ENCODE data around the gene VPS45.
"Not testable (repeated sequence)": the region's sequence is repeated elsewhere in the genome, so short reads cannot be mapped to it uniquely, and the experiment has no call there.

The VPS45 gene

GRCh38 chr1:150144606-150145005, 77.0 kb downstream of the VPS45 start:
- Histone ChIP-seq H3K36me3 (ENCODE audit: control insufficient read depth in 2 of 2, insufficient read depth in 2 of 2, low read length in 2 of 2) (peaks cover 0 to 2% of the 10 kb centered on the region in 2 donors), H3K4me1 (ENCODE audit: control insufficient read depth in 2 of 2, insufficient read depth in 2 of 2, low read length in 2 of 2) (peaks cover 0 to 2% of the 10 kb centered on the region in 2 donors), H3K9ac (ENCODE audit: low read depth in 1 of 2, low read length in 2 of 2) (no peak overlapping the region), H3K27me3 (ENCODE audit: control insufficient read depth in 2 of 2, insufficient read depth in 2 of 2, low read length in 2 of 2) (no peaks in the 10 kb centered on the region), H3K9me3 (ENCODE audit: control insufficient read depth in 2 of 2, low read length in 2 of 2) (no peaks in the 10 kb centered on the region), H3K4me3 (ENCODE audit: low read length in 2 of 2) (no peak overlapping the region), H3K27ac (ENCODE audit: low read depth in 2 of 2, low read length in 2 of 2) (no peak overlapping the region)

GRCh38 chr1:150146016-150146415, 78.4 kb downstream of the VPS45 start:
- not testable (repeated sequence) for H3K27me3 ChIP-seq (ENCODE audit: control insufficient read depth in 2 of 2, insufficient read depth in 2 of 2, low read length in 2 of 2); H3K27ac ChIP-seq (ENCODE audit: low read depth in 2 of 2, low read length in 2 of 2); H3K36me3 ChIP-seq (ENCODE audit: control insufficient read depth in 2 of 2, insufficient read depth in 2 of 2, low read length in 2 of 2); H3K4me3 ChIP-seq (ENCODE audit: low read length in 2 of 2); H3K9ac ChIP-seq (ENCODE audit: low read depth in 1 of 2, low read length in 2 of 2); H3K9me3 ChIP-seq (ENCODE audit: control insufficient read depth in 2 of 2, low read length in 2 of 2); H3K4me1 ChIP-seq (ENCODE audit: control insufficient read depth in 2 of 2, insufficient read depth in 2 of 2, low read length in 2 of 2)

GRCh38 chr1:150146849-150147542, 79.4 kb downstream of the VPS45 start:
- H3K4me1 ChIP-seq (ENCODE audit: control insufficient read depth in 2 of 2, insufficient read depth in 2 of 2, low read length in 2 of 2): peaks cover 5 to 12% of the 10 kb centered on the region in 2 donors
- H3K9ac ChIP-seq (ENCODE audit: low read depth in 1 of 2, low read length in 2 of 2): no peak overlapping the region
- no peak overlapping the region for H3K4me3 ChIP-seq (ENCODE audit: low read length in 2 of 2)
- H3K27ac ChIP-seq (ENCODE audit: low read depth in 2 of 2, low read length in 2 of 2): no peak overlapping the region
- H3K9me3 ChIP-seq (ENCODE audit: control insufficient read depth in 2 of 2, low read length in 2 of 2): no peaks in the 10 kb centered on the region
- H3K27me3 ChIP-seq (ENCODE audit: control insufficient read depth in 2 of 2, insufficient read depth in 2 of 2, low read length in 2 of 2): peaks cover 5 to 10% of the 10 kb centered on the region in 2 donors
- H3K36me3 ChIP-seq (ENCODE audit: control insufficient read depth in 2 of 2, insufficient read depth in 2 of 2, low read length in 2 of 2): no peaks in the 10 kb centered on the region

GRCh38 chr1:150148837-150149270, 81.3 kb downstream of the VPS45 start:
- Histone ChIP-seq H3K27me3 (ENCODE audit: control insufficient read depth in 2 of 2, insufficient read depth in 2 of 2, low read length in 2 of 2) (peaks cover 5 to 10% of the 10 kb centered on the region in 2 donors), H3K4me1 (ENCODE audit: control insufficient read depth in 2 of 2, insufficient read depth in 2 of 2, low read length in 2 of 2) (peaks cover 7 to 15% of the 10 kb centered on the region in 2 donors), H3K36me3 (ENCODE audit: control insufficient read depth in 2 of 2, insufficient read depth in 2 of 2, low read length in 2 of 2) (peaks cover 1 to 3% of the 10 kb centered on the region in 2 donors), H3K27ac (ENCODE audit: low read depth in 2 of 2, low read length in 2 of 2) (peak overlapping the region; percentile 72 to 85), H3K9ac (ENCODE audit: low read depth in 1 of 2, low read length in 2 of 2) (peak overlapping the region; percentile 71 to 83), H3K9me3 (ENCODE audit: control insufficient read depth in 2 of 2, low read length in 2 of 2) (no peaks in the 10 kb centered on the region), H3K4me3 (ENCODE audit: low read length in 2 of 2) (peak overlapping the region; percentile 73 to 77)

- H3K4me1 ChIP-seq (ENCODE audit: control insufficient read depth in 2 of 2, insufficient read depth in 2 of 2, low read length in 2 of 2): peaks cover 7 to 15% of the 10 kb centered on the region in 2 donors
- H3K4me3 ChIP-seq (ENCODE audit: low read length in 2 of 2): peak within 1 kb of the TSS; percentile 73 to 84
- peaks cover 5 to 10% of the 10 kb centered on the region in 2 donors for H3K27me3 ChIP-seq (ENCODE audit: control insufficient read depth in 2 of 2, insufficient read depth in 2 of 2, low read length in 2 of 2)
- H3K27ac ChIP-seq (ENCODE audit: low read depth in 2 of 2, low read length in 2 of 2): peak within 1 kb of the TSS; percentile 75 to 85
- no peaks in the 10 kb centered on the region for H3K9me3 ChIP-seq (ENCODE audit: control insufficient read depth in 2 of 2, low read length in 2 of 2)
- peaks cover 7 to 8% of the 10 kb centered on the region in 2 donors for H3K36me3 ChIP-seq (ENCODE audit: control insufficient read depth in 2 of 2, insufficient read depth in 2 of 2, low read length in 2 of 2)
- H3K9ac ChIP-seq (ENCODE audit: low read depth in 1 of 2, low read length in 2 of 2): peak within 1 kb of the TSS; percentile 83 to 92
Measured at GRCh38 chr1:150149271-150150132, 81.9 kb downstream of the VPS45 start, which contains the start of gene PLEKHO1. TSS of gene PLEKHO1 (plus strand) at chr1:150149916. CDS start at chr1:150150258, 342 bp downstream.

- Histone ChIP-seq H3K27ac (ENCODE audit: low read depth in 2 of 2, low read length in 2 of 2) (peak overlapping the region; percentile 75 to 85), H3K9me3 (ENCODE audit: control insufficient read depth in 2 of 2, low read length in 2 of 2) (no peaks in the 10 kb centered on the region), H3K4me1 (ENCODE audit: control insufficient read depth in 2 of 2, insufficient read depth in 2 of 2, low read length in 2 of 2) (peaks cover 7 to 15% of the 10 kb centered on the region in 2 donors), H3K36me3 (ENCODE audit: control insufficient read depth in 2 of 2, insufficient read depth in 2 of 2, low read length in 2 of 2) (peaks cover 7 to 12% of the 10 kb centered on the region in 2 donors), H3K4me3 (ENCODE audit: low read length in 2 of 2) (peak overlapping the region; percentile 73 to 84), H3K9ac (ENCODE audit: low read depth in 1 of 2, low read length in 2 of 2) (peak overlapping the region; percentile 75 to 92), H3K27me3 (ENCODE audit: control insufficient read depth in 2 of 2, insufficient read depth in 2 of 2, low read length in 2 of 2) (peaks cover 5 to 10% of the 10 kb centered on the region in 2 donors)
Measured at GRCh38 chr1:150150133-150151021, 82.8 kb downstream of the VPS45 start.

- H3K9me3 ChIP-seq (ENCODE audit: control insufficient read depth in 2 of 2, low read length in 2 of 2): no peaks in the 10 kb centered on the region
- peaks cover 7 to 15% of the 10 kb centered on the region in 2 donors for H3K4me1 ChIP-seq (ENCODE audit: control insufficient read depth in 2 of 2, insufficient read depth in 2 of 2, low read length in 2 of 2)
- peak overlapping the region; percentile 73 to 84 for H3K4me3 ChIP-seq (ENCODE audit: low read length in 2 of 2)
- H3K36me3 ChIP-seq (ENCODE audit: control insufficient read depth in 2 of 2, insufficient read depth in 2 of 2, low read length in 2 of 2): peaks cover 7 to 18% of the 10 kb centered on the region in 2 donors
- peak overlapping the region; percentile 75 to 92 for H3K9ac ChIP-seq (ENCODE audit: low read depth in 1 of 2, low read length in 2 of 2)
- H3K27ac ChIP-seq (ENCODE audit: low read depth in 2 of 2, low read length in 2 of 2): peak overlapping the region; percentile 75 to 85
- peaks cover 5 to 10% of the 10 kb centered on the region in 2 donors for H3K27me3 ChIP-seq (ENCODE audit: control insufficient read depth in 2 of 2, insufficient read depth in 2 of 2, low read length in 2 of 2)
Measured at GRCh38 chr1:150151291-150152181, 84.0 kb downstream of the VPS45 start.

GRCh38 chr1:150152182-150152536, 84.6 kb downstream of the VPS45 start:
- Histone ChIP-seq H3K27ac (ENCODE audit: low read depth in 2 of 2, low read length in 2 of 2) (peak overlapping the region; percentile 25 to 85), H3K9ac (ENCODE audit: low read depth in 1 of 2, low read length in 2 of 2) (peak overlapping the region in 1 of 2 donors; percentile 92), H3K27me3 (ENCODE audit: control insufficient read depth in 2 of 2, insufficient read depth in 2 of 2, low read length in 2 of 2) (peaks cover 5 to 10% of the 10 kb centered on the region in 2 donors), H3K4me3 (ENCODE audit: low read length in 2 of 2) (peak overlapping the region; percentile 4 to 84), H3K36me3 (ENCODE audit: control insufficient read depth in 2 of 2, insufficient read depth in 2 of 2, low read length in 2 of 2) (peaks cover 12 to 24% of the 10 kb centered on the region in 2 donors), H3K4me1 (ENCODE audit: control insufficient read depth in 2 of 2, insufficient read depth in 2 of 2, low read length in 2 of 2) (peaks cover 7 to 15% of the 10 kb centered on the region in 2 donors), H3K9me3 (ENCODE audit: control insufficient read depth in 2 of 2, low read length in 2 of 2) (no peaks in the 10 kb centered on the region)
